Testis (tissue), 3 donors: Measurements from ENCODE around the gene GBA3. TPM values are rescaled to one million over a fixed set of nuclear protein-coding genes. Genes with fewer than 3 reads are reported as not detected.

Experiments
- DNase-seq: peaks from one replicate; pipeline ENCODE4 v3.0.0-alpha.2; 2019
- H3K27ac ChIP-seq, 2 donors: fragments of 200-600 bp; sonication (generic); one replicate each; pipeline ENCODE4 v1.5.1; 2019
- H3K27me3 ChIP-seq: fragments of 200-600 bp; sonication (generic); one replicate; pipeline ENCODE4 v1.5.1; 2019
- H3K36me3 ChIP-seq: fragments of 200-600 bp; sonication (generic); one replicate; pipeline ENCODE4 v1.5.1; 2017; ENCODE audit warnings: low read depth; ENCODE audit errors: missing control alignments
- H3K4me1 ChIP-seq: fragments of 200-600 bp; sonication (generic); one replicate; pipeline ENCODE4 v1.5.1; 2019
- H3K4me3 ChIP-seq, 2 donors: fragments of 200-600 bp; sonication (generic); one replicate each; pipeline ENCODE4 v1.5.1; 2017 to 2019
- H3K9me3 ChIP-seq: fragments of 200-600 bp; sonication (generic); one replicate; pipeline ENCODE4 v1.5.1; 2017
- CTCF ChIP-seq, 3 experiments: fragments of 450-650 bp in 2 of 3; fragments of 200-600 bp in 1 of 3; sonication (generic) in 1 of 3; IDR thresholded peaks; one replicate each; pipeline ENCODE4 v1.5.1; 2016 to 2019; ENCODE audit warnings: antibody characterized with exemption in 3 of 3, mild to moderate bottlenecking in 2 of 3, moderate library complexity in 1 of 3
- POLR2A ChIP-seq: fragments of 450-650 bp; IDR thresholded peaks from one replicate; pipeline ENCODE4 v1.6.1; 2017; ENCODE audit warnings: antibody characterized with exemption, mild to moderate bottlenecking, moderate library complexity
- WGBS, 2 donors: methylation state at CpG; one replicate each; pipeline ENCODE4 v1.1.5; 2018; 5-methylcytosine and 5-hydroxymethylcytosine counted together
- intact Hi-C: fragments of 100-400 bp; cut with DNase I; formaldehyde crosslinking; loops from one replicate; pipeline ENCODE4 v1.15.1; 2023; ENCODE audit warnings: low total_unique reads
- polyA plus RNA-seq: library from polyadenylated mRNA; stranded (reverse); fragments of 350-450 nt; fragmentation: Illumina TruSeq; extraction: RNeasy Lipid Tissue Mini Kit (QIAGEN cat#74804); gene quantifications from one replicate; pipeline ENCODE4 v1.2.3, GENCODE V29; 2014; ENCODE audit warnings: low read depth, low replicate concordance; ENCODE audit not compliant: insufficient read depth
- total RNA-seq, 2 donors: library from RNA; depleted of rRNA; stranded (reverse); fragments of >200 nt; gene quantifications; one replicate each; pipeline ENCODE4 v1.2.3, GENCODE V29; 2016

The GBA3 gene
- total and polyA plus RNA-seq, 3 donors from 2014 or later = 3.5 to 5.1 (median 4.9) TPM

GRCh38 chr4:22814906-22815305 is 122.2 kb downstream of the GBA3 start:
- 51 to 54% methylated on average over 2 of the region's 2 CpGs for WGBS, 2 donors
- H3K27me3 ChIP-seq = no peaks in the 10 kb centered on the region
- no peak overlapping the region for H3K27ac ChIP-seq
- TF ChIP-seq POLR2A (no peak), CTCF (IDR thresholded peaks at IDR 0.05) (no peak)
- no peaks in the 10 kb centered on the region for H3K9me3 ChIP-seq
- intact Hi-C loops = no loop called here
- no peak for DNase-seq
- H3K4me3 ChIP-seq = no peak overlapping the region
- H3K4me1 ChIP-seq = no peaks in the 10 kb centered on the region
- H3K36me3 ChIP-seq = no peaks in the 10 kb centered on the region

- intact Hi-C loops = no loop called here
- Histone ChIP-seq H3K36me3 (no peaks in the 10 kb centered on the region), H3K27me3 (no peaks in the 10 kb centered on the region), H3K4me1 (no peaks in the 10 kb centered on the region), H3K4me3 (no peak overlapping the region), H3K9me3 (no peaks in the 10 kb centered on the region), H3K27ac (no peak overlapping the region)
- DNase-seq = no peak
- 90 to 92% methylated on average over 6 of the region's 6 CpGs for WGBS, 2 donors
- TF ChIP-seq CTCF (IDR thresholded peaks at IDR 0.05) (no peak), POLR2A (no peak)
These were observed 131.4 kb downstream of the GBA3 start for GRCh38 chr4:22824091-22824490.

GRCh38 chr4:22842360-22843018 is 149.8 kb downstream of the GBA3 start:
- intact Hi-C loops = no loop called here
- DNase-seq = no peak
- H3K4me1 ChIP-seq = no peaks in the 10 kb centered on the region
- H3K4me3 ChIP-seq = no peak overlapping the region
- no peaks in the 10 kb centered on the region for H3K27me3 ChIP-seq
- H3K36me3 ChIP-seq = no peaks in the 10 kb centered on the region
- TF ChIP-seq CTCF (IDR thresholded peaks at IDR 0.05) (no peak), POLR2A (no peak)
- no peaks in the 10 kb centered on the region for H3K9me3 ChIP-seq
- WGBS, 2 donors = 49 to 57% methylated on average over 5 of the region's 5 CpGs
- H3K27ac ChIP-seq = no peak overlapping the region

- whole genome bisulfite sequencing, 2 donors = 0 to 31% methylated on average over 1 of the region's 1 CpG
- intact Hi-C loops = no loop called here
- H3K4me3 ChIP-seq = no peak overlapping the region
These were observed 155.6 kb downstream of the GBA3 start for GRCh38 chr4:22848332-22848731.

More at GRCh38 chr4:22848332-22848731, 155.6 kb downstream of the GBA3 start:
- Histone ChIP-seq H3K36me3 (no peaks in the 10 kb centered on the region), H3K4me1 (no peaks in the 10 kb centered on the region), H3K27ac (no peak overlapping the region), H3K9me3 (no peaks in the 10 kb centered on the region), H3K27me3 (no peaks in the 10 kb centered on the region)
- TF ChIP-seq CTCF (IDR thresholded peaks at IDR 0.05) (no peak), POLR2A (no peak)
- DNase-seq = no peak
